LNCaP clone FGC (cell line): Measurements from ENCODE around the gene CDYL2.

Source experiments
- DNase-seq: peaks from one replicate; pipeline ENCODE4 v3.0.0-alpha.2; 2011; ENCODE audit warnings: low read depth
- H3K4me3 ChIP-seq: 2 replicates; pipeline ENCODE4 v1.5.1; 2011; ENCODE audit warnings: mild to moderate bottlenecking, low read depth, low read length, control low read depth
- CTCF ChIP-seq: IDR thresholded peaks from 2 replicates; pipeline ENCODE4 v1.5.1; 2012; ENCODE audit warnings: mild to moderate bottlenecking; ENCODE audit not compliant: control insufficient read depth, insufficient read depth; ENCODE audit errors: extremely low read depth

Gene CDYL2

DNA sequence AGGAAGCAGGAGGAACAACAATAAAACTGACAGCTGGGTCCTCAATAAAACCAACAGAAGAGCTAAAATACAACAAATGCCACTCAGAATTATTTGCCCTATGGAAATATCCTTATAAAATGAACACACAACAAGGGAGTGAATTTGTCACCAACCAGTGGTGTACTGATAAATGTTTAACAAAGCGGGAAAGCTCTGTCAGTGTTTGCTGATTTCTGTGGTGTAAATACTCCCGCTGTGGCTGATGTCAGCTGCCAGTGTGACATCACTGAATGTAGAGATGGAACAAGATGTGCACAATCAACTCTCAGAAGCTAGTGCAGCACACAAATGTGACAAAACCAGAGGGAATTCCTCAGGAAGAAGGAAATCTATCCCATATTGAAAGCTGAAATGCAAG lies 51.9 kb downstream of the CDYL2 start:
- DNase-seq: peak; percentile 27
- no peak for TF ChIP-seq CTCF
- no peak overlapping the region for H3K4me3 ChIP-seq

GRCh38 chr16:80751167-80751566 lies 53.2 kb downstream of the CDYL2 start:
- no peak for TF ChIP-seq CTCF
- DNase-seq: peak; percentile 65
- no peak overlapping the region for H3K4me3 ChIP-seq

DNA sequence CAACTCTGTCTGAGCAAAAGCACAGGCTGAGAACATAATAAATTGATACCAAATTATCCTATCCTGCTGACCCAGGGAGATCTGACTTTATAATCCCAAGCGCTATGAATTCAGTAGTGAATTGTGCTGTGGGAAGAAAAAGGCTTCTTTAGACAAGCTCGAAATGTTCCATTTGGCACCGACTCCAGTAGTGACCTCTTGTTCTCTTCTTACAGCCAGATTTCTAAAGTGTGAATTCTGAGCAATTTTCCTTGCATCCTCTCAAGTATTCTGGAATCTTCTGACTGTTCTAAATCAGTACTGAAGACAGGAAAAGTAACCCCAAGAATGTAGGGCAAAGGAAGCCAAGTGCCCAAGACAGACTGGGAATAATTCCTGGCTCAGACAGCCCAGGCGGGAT lies 58.2 kb downstream of the CDYL2 start:
- DNase-seq: no peak
- no peak overlapping the region for H3K4me3 ChIP-seq
- TF ChIP-seq CTCF: no peak

- H3K4me3 ChIP-seq: no peak overlapping the region
- TF ChIP-seq CTCF: no peak
- DNase-seq: no peak
Observed at GRCh38 chr16:80744856-80745255, 59.5 kb downstream of the CDYL2 start.

- TF ChIP-seq CTCF: no peak
- no peak for DNase-seq
- no peak overlapping the region for H3K4me3 ChIP-seq
Observed at GRCh38 chr16:80743772-80744171, 60.6 kb downstream of the CDYL2 start.

- no peak overlapping the region for H3K4me3 ChIP-seq
- DNase-seq: no peak
- TF ChIP-seq CTCF: no peak
Observed at GRCh38 chr16:80743273-80743672, 61.1 kb downstream of the CDYL2 start.

- no peak overlapping the region for H3K4me3 ChIP-seq
- TF ChIP-seq CTCF: no peak
- DNase-seq: no peak
Observed at GRCh38 chr16:80742331-80742730, 62.1 kb downstream of the CDYL2 start.
